Liver (tissue), 10 donors: ENCODE results near the gene RFPL3. TPM values are rescaled to one million over a fixed set of nuclear protein-coding genes. Genes with fewer than 3 reads are reported as not detected.

Source experiments
- DNase-seq: peaks from one replicate; pipeline ENCODE4 v3.0.0-alpha.2; 2017; ENCODE audit warnings: low spot score
- H3K27ac ChIP-seq, 2 donors: one replicate each; pipeline ENCODE4 v1.7.0; 2013; ENCODE audit warnings: inconsistent platforms in 2 of 2, low read length in 2 of 2, control low read depth in 1 of 2, low read depth in 1 of 2, mild to moderate bottlenecking in 1 of 2
- H3K27me3 ChIP-seq, 4 donors: one replicate each; pipeline versions ENCODE4 v1.6.1 to v1.7.0; 2013; ENCODE audit warnings: low read length in 3 of 4, inconsistent platforms in 1 of 4, mild to moderate bottlenecking in 1 of 4, moderate library complexity in 1 of 4; ENCODE audit not compliant: control insufficient read depth in 4 of 4, insufficient read depth in 4 of 4
- H3K36me3 ChIP-seq, 4 donors: one replicate each; pipeline versions ENCODE4 v1.6.1 to v1.7.0; 2013; ENCODE audit warnings: low read length in 3 of 4, mild to moderate bottlenecking in 3 of 4, low read depth in 1 of 4, moderate library complexity in 1 of 4; ENCODE audit not compliant: control insufficient read depth in 4 of 4, insufficient read depth in 3 of 4
- H3K4me1 ChIP-seq, 4 donors: one replicate each; pipeline versions ENCODE4 v1.6.1 to v1.7.0; 2013; ENCODE audit warnings: low read length in 3 of 4, mild to moderate bottlenecking in 3 of 4, moderate library complexity in 1 of 4; ENCODE audit not compliant: control insufficient read depth in 4 of 4, insufficient read depth in 4 of 4
- H3K4me3 ChIP-seq, 3 donors: one replicate each; pipeline versions ENCODE4 v1.6.1 to v1.7.0; 2013; ENCODE audit warnings: low read length in 3 of 3, control low read depth in 1 of 3, low read depth in 1 of 3, mild to moderate bottlenecking in 1 of 3
- H3K9ac ChIP-seq, 2 donors: one replicate each; pipeline ENCODE4 v1.7.0; 2013; ENCODE audit warnings: low read length in 2 of 2, mild to moderate bottlenecking in 2 of 2, moderate library complexity in 2 of 2, control low read depth in 1 of 2, low read depth in 1 of 2
- H3K9me3 ChIP-seq, 4 donors: one replicate each; pipeline versions ENCODE4 v1.6.1 to v1.7.0; 2013; ENCODE audit warnings: low read length in 3 of 4; ENCODE audit not compliant: control insufficient read depth in 4 of 4
- JUND ChIP-seq, 2 donors: IDR thresholded peaks; 2 replicates each; pipeline ENCODE4 v1.6.1; 2016; ENCODE audit warnings: antibody characterized with exemption in 2 of 2
- WGBS: extraction: QIAGEN DNeasy Blood & Tissue Kit; methylation state at CpG from one replicate; pipeline ENCODE4 v1.1.7; 2013; 5-methylcytosine and 5-hydroxymethylcytosine counted together
- polyA plus RNA-seq, 2 donors: library from polyadenylated mRNA; stranded (reverse) in 1 of 2; unstranded in 1 of 2; fragments of 200-250 nt in 1 of 2; fragments of >200 nt in 1 of 2; fragmentation: Nextera tagmentation in 1 of 2; extraction: Ambion mirVana in 1 of 2; gene quantifications; one replicate each; pipeline versions ENCODE4 v1.2.1 to v1.2.3, GENCODE V29; 2013 to 2015
- small RNA-seq: library from RNA; depleted of rRNA; stranded (forward); fragments of <200 nt; gene quantifications from one replicate; pipeline ENCODE3, GENCODE V24; 2014
- total RNA-seq, 2 donors: library from RNA; depleted of rRNA; stranded (reverse); fragments of >200 nt; gene quantifications; one replicate each; pipeline ENCODE4 v1.2.3, GENCODE V29; 2014
- donor health status: healthy.
- donor health status: healthy.
- donor health status: healthy.
- donor health status: healthy.
- donor health status: healthy.

The RFPL3 gene
- total and polyA plus RNA-seq, 4 donors: not detected

GRCh38 chr22:32410459-32410858 is 52.8 kb downstream of the RFPL3 start:
- Histone ChIP-seq H3K36me3 (peaks cover 4 to 25% (median 21%) of the 10 kb centered on the region in 4 donors), H3K9ac (no peak overlapping the region), H3K4me3 (peak overlapping the region in 1 of 3 donors; percentile 81), H3K27ac (no peak overlapping the region), H3K9me3 (no peaks in the 10 kb centered on the region), H3K27me3 (no peaks in the 10 kb centered on the region), H3K4me1 (peaks cover 6 to 39% (median 20%) of the 10 kb centered on the region in 4 donors)
- DNase-seq: no peak
- WGBS: 84% methylated on average over 4 of the region's 4 CpGs
- no peak for TF ChIP-seq JUND (IDR thresholded peaks at IDR 0.05)

Small RNAs within 50 kb of the gene (small RNA-seq; reads per million reads assigned to genes)
- gene AL021937.2 (not detected), gene IGLVIVOR22-2 (not detected), gene RF02171 (not detected), gene RF02172 (not detected)

Other genes with a start within 250 kb of the RFPL3 start
- not detected for gene C22orf42, start 198.6 kb upstream of the RFPL3 start, total RNA-seq
- not detected for gene C22orf42, start 198.6 kb upstream of the RFPL3 start, polyA plus RNA-seq
- under 1 TPM; under 0.01 to 0.98 TPM for gene RFPL2, start 152.8 kb upstream of the RFPL3 start, total RNA-seq
- gene RFPL2, start 152.8 kb upstream of the RFPL3 start, polyA plus RNA-seq: under 1 TPM in 1 of 2 donors, not detected in 1; 0.07 TPM
- gene SLC5A4, start 102.5 kb upstream of the RFPL3 start, total RNA-seq: under 1 TPM; 0.28 to 0.75 TPM
- under 1 TPM; 0.03 to 0.10 TPM for gene SLC5A4, start 102.5 kb upstream of the RFPL3 start, polyA plus RNA-seq
- 10 to 100 TPM; 41.6 to 76.7 TPM for gene RTCB, start 54.4 kb downstream of the RFPL3 start, total RNA-seq
- gene RTCB, start 54.4 kb downstream of the RFPL3 start, polyA plus RNA-seq: 10 to 100 TPM; 36.7 to 51.0 TPM
- gene BPIFC, start 106.6 kb downstream of the RFPL3 start, total RNA-seq: not detected
- not detected for gene BPIFC, start 106.6 kb downstream of the RFPL3 start, polyA plus RNA-seq
- gene FBXO7, start 116.9 kb downstream of the RFPL3 start, total RNA-seq: 100 to 1,000 TPM in 1 of 2 donors, 10 to 100 TPM in 1; 54.6 to 179 TPM
- gene FBXO7, start 116.9 kb downstream of the RFPL3 start, polyA plus RNA-seq: 10 to 100 TPM; 37.9 to 47.0 TPM